GM23248 (cell line): ENCODE data around the gene NCK2. TPM values are rescaled to one million over a fixed set of nuclear protein-coding genes. Genes with fewer than 3 reads are reported as not detected.

Experiments
- DNase-seq: peaks from one replicate; pipeline ENCODE4 v3.0.0-alpha.2; 2015
- H2AFZ ChIP-seq: fragments of 200-600 bp; sonication (generic); 2 replicates; pipeline ENCODE4 v1.6.1; 2016; ENCODE audit warnings: antibody characterized with exemption
- H3F3A ChIP-seq: fragments of 200-600 bp; sonication (generic); 2 replicates; pipeline ENCODE4 v1.6.1; 2016; ENCODE audit warnings: mild to moderate bottlenecking, antibody characterized with exemption, mixed run types; ENCODE audit not compliant: insufficient read depth
- H3K27ac ChIP-seq: fragments of 200-600 bp; sonication (generic); 2 replicates; pipeline ENCODE4 v1.5.1; 2016; ENCODE audit warnings: mild to moderate bottlenecking
- H3K27me3 ChIP-seq: fragments of 200-600 bp; sonication (generic); replicated peaks from 2 replicates; pipeline ENCODE4 v1.6.1; 2016; ENCODE audit warnings: mild to moderate bottlenecking; ENCODE audit not compliant: insufficient read depth
- H3K36me3 ChIP-seq: fragments of 200-600 bp; sonication (generic); 2 replicates; pipeline ENCODE4 v1.6.1; 2016; ENCODE audit warnings: low read depth, mild to moderate bottlenecking
- H3K4me1 ChIP-seq: fragments of 200-600 bp; sonication (generic); 2 replicates; pipeline ENCODE4 v1.6.1; 2016; ENCODE audit warnings: mild to moderate bottlenecking; ENCODE audit not compliant: insufficient read depth
- H3K4me2 ChIP-seq: fragments of 200-600 bp; sonication (generic); one replicate; pipeline ENCODE4 v1.6.1; 2016; ENCODE audit warnings: mild to moderate bottlenecking; ENCODE audit not compliant: unreplicated experiment
- H3K4me3 ChIP-seq: fragments of 200-600 bp; sonication (generic); 2 replicates; pipeline ENCODE4 v1.5.1; 2016; ENCODE audit warnings: mild to moderate bottlenecking
- H3K79me2 ChIP-seq: fragments of 200-600 bp; sonication (generic); 2 replicates; pipeline ENCODE4 v1.6.1; 2016; ENCODE audit warnings: mild to moderate bottlenecking; ENCODE audit not compliant: insufficient read depth
- H3K9ac ChIP-seq: fragments of 200-600 bp; sonication (generic); 2 replicates; pipeline ENCODE4 v1.6.1; 2016; ENCODE audit warnings: mild to moderate bottlenecking
- H3K9me2 ChIP-seq: fragments of 200-600 bp; sonication (generic); 2 replicates; pipeline ENCODE4 v1.6.1; 2016; ENCODE audit warnings: mixed run types, mild to moderate bottlenecking, moderate library complexity; ENCODE audit not compliant: insufficient read depth
- H3K9me3 ChIP-seq: fragments of 200-600 bp; sonication (generic); one replicate; pipeline ENCODE4 v1.6.1; 2017; ENCODE audit warnings: low read depth
- H4K20me1 ChIP-seq: fragments of 200-600 bp; sonication (generic); 2 replicates; pipeline ENCODE4 v1.6.0; 2016; ENCODE audit not compliant: insufficient read depth
- EZH2 ChIP-seq: fragments of 200-600 bp; sonication (generic); IDR thresholded peaks from 2 replicates; pipeline ENCODE4 v1.6.1; 2018; ENCODE audit warnings: antibody characterized with exemption, mild to moderate bottlenecking; ENCODE audit not compliant: insufficient read depth, poor library complexity, severe bottlenecking
- EZH2phosphoT487 ChIP-seq: fragments of 200-600 bp; sonication (generic); IDR thresholded peaks from 2 replicates; pipeline ENCODE4 v1.6.1; 2018; ENCODE audit warnings: antibody characterized with exemption, moderate library complexity, mild to moderate bottlenecking, low read depth; ENCODE audit not compliant: insufficient read depth
- WGBS, 2 experiments: methylation state at CpG; one replicate each; pipeline ENCODE4 v1.1.6; 2015 to 2017; ENCODE audit warnings: low lambda C conversion rate in 2 of 2, low coverage in 1 of 2; ENCODE audit errors: missing lambda C conversion rate in 2 of 2; 5-methylcytosine and 5-hydroxymethylcytosine counted together
- in situ Hi-C: fragments of 300-500 bp; cut with MboI; formaldehyde crosslinking; loops from 2 replicates; pipeline ENCODE4 v1.15.0; 2020
- polyA plus RNA-seq: library from polyadenylated mRNA; unstranded; fragments of >200 nt; fragmentation: Nextera tagmentation; extraction: Ambion mirVana; gene quantifications from 2 replicates; pipeline ENCODE4 v1.2.1, GENCODE V29; 2016
- total RNA-seq: library from RNA; depleted of rRNA; stranded (reverse); fragments of >200 nt; shearing (Covaris generic); gene quantifications from 2 replicates; pipeline ENCODE4 v1.2.3, GENCODE V29; 2014

Gene NCK2
- total and polyA plus RNA-seq, 2 experiments from 2014 or later = 5.1 to 25.2 TPM

- Histone ChIP-seq H3K4me2 (no peak overlapping the region), H3K36me3 (no peaks in the 10 kb centered on the region), H3K27me3 (no peaks in the 10 kb centered on the region), H3K4me3 (no peak overlapping the region), H3K79me2 (peaks cover 34% of the 10 kb centered on the region), H3K4me1 (no peaks in the 10 kb centered on the region), H3K9me3 (peaks cover 4% of the 10 kb centered on the region), H3K9me2 (no peaks in the 10 kb centered on the region), H4K20me1 (no peaks in the 10 kb centered on the region), H3K27ac (no peak overlapping the region), H2AFZ (no peak overlapping the region), H3F3A (no peaks in the 10 kb centered on the region), H3K9ac (no peak overlapping the region)
- 94 to 96% methylated on average over 1 of the region's 1 CpG for WGBS, 2 experiments
- no peak for TF ChIP-seq EZH2phosphoT487
- no peak for TF ChIP-seq EZH2
- in situ Hi-C loops = no loop called here
- DNase-seq = no peak
Measured at GRCh38 chr2:105827351-105828096, 82.8 kb downstream of the NCK2 start.

- H3K9me2 ChIP-seq = no peaks in the 10 kb centered on the region
- H3F3A ChIP-seq = no peaks in the 10 kb centered on the region
- no peak overlapping the region for H2AFZ ChIP-seq
- no peaks in the 10 kb centered on the region for H3K4me1 ChIP-seq
- H3K36me3 ChIP-seq = no peaks in the 10 kb centered on the region
- no peaks in the 10 kb centered on the region for H3K27me3 ChIP-seq
- H4K20me1 ChIP-seq = no peaks in the 10 kb centered on the region
- H3K4me3 ChIP-seq = no peak overlapping the region
- H3K27ac ChIP-seq = no peak overlapping the region
- H3K79me2 ChIP-seq = peaks cover 43% of the 10 kb centered on the region
- in situ Hi-C loops = no loop called here
- H3K9ac ChIP-seq = no peak overlapping the region
- H3K9me3 ChIP-seq = peaks cover 4% of the 10 kb centered on the region
- no peak for TF ChIP-seq EZH2
- no peak for TF ChIP-seq EZH2phosphoT487
- no peak overlapping the region for H3K4me2 ChIP-seq
- no peak for DNase-seq
Measured at GRCh38 chr2:105828558-105828957, 83.8 kb downstream of the NCK2 start.

- 96 to 100% methylated on average over 1 of the region's 1 CpG for WGBS, 2 experiments
- Histone ChIP-seq H3K9ac (no peak overlapping the region), H3K79me2 (peaks cover 91% of the 10 kb centered on the region), H3K4me3 (no peak overlapping the region), H3K4me1 (no peaks in the 10 kb centered on the region), H4K20me1 (0 out of 2 replicates have a peak, but pooled peaks cover 3% of the 10 kb centered on the region), H3K9me3 (peaks cover 4% of the 10 kb centered on the region), H3K27ac (no peak overlapping the region), H2AFZ (no peak overlapping the region), H3K27me3 (no peaks in the 10 kb centered on the region), H3K36me3 (no peaks in the 10 kb centered on the region), H3F3A (no peaks in the 10 kb centered on the region), H3K9me2 (no peaks in the 10 kb centered on the region), H3K4me2 (no peak overlapping the region)
- DNase-seq = no peak
- TF ChIP-seq EZH2phosphoT487 (no peak), EZH2 (no peak)
- in situ Hi-C loops = no loop called here
Measured at GRCh38 chr2:105834931-105835330, 90.2 kb downstream of the NCK2 start.

GRCh38 chr2:105836341-105836740 lies 91.6 kb downstream of the NCK2 start:
- no peaks in the 10 kb centered on the region for H3F3A ChIP-seq
- 0 out of 2 replicates have a peak, but pooled peaks cover 3% of the 10 kb centered on the region for H4K20me1 ChIP-seq
- no peaks in the 10 kb centered on the region for H3K4me1 ChIP-seq
- H3K36me3 ChIP-seq = no peaks in the 10 kb centered on the region
- H2AFZ ChIP-seq = no peak overlapping the region
- no peak overlapping the region for H3K4me2 ChIP-seq
- peaks cover 1% of the 10 kb centered on the region for H3K9me3 ChIP-seq
- TF ChIP-seq EZH2phosphoT487 (no peak), EZH2 (no peak)
- H3K9ac ChIP-seq = no peak overlapping the region
- no peaks in the 10 kb centered on the region for H3K9me2 ChIP-seq
- H3K27ac ChIP-seq = no peak overlapping the region
- H3K79me2 ChIP-seq = peaks cover 86% of the 10 kb centered on the region
- H3K27me3 ChIP-seq = no peaks in the 10 kb centered on the region
- DNase-seq = no peak
- 94 to 99% methylated on average over 4 of the region's 4 CpGs for WGBS, 2 experiments
- in situ Hi-C loops = no loop called here
- H3K4me3 ChIP-seq = no peak overlapping the region
